NCI-H82 (cell line): ENCODE results near the gene EPB42.
"Not testable (repeated sequence)": the region's sequence is repeated elsewhere in the genome, so short reads cannot be mapped to it uniquely, and the experiment has no call there.

Source experiments
- DNase-seq: peaks from one replicate; lab custom pipeline; 2025; lab: John Stamatoyannopoulos, UW

The EPB42 gene

DNA sequence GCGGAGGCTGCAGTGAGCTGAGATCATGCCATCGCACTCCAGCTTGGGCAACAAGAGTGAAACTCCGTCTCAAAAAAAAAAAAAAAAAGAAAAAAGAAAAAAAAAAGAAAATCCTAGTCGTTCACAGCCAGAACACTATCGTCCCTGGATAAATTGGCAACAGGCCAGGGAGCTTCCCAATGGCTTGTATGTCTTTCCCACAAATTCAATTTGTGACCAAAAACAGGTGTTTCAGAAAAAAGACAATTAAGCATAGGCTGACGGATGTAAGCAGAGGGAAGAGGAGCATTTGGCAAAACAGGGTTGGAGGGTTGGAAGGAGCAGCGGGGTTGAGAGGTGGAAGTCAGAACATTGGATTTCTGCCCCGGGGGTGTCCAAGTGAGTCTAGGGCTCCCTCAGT, 8.5 kb downstream of the EPB42 start:
- DNase-seq, result peak; percentile 10

DNA sequence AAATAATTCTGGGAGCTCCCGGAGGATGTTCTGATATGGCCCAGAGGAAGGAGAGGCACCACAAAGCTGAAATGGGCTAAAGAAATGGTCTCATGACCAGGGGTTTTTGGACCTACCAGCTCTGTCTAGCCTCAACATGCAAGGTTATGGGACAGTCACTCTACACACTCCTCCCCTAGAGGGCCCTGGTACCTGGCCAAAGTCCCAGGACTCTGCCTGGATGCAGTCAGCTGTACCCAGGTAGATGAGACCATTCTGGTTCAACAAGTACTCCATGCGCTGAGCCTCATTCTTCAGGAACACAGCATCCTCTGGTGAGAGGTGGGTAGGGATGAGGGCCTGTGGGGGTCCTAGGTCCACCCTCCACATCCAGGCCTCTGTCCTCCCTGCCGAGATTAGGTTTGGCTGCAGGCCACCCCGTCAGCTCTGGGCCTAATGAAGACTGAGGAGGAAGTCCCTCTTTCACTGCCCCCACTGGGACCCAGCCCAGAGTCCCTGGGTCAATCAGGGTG, 9.5 kb downstream of the EPB42 start:
- no peak for DNase-seq

DNA sequence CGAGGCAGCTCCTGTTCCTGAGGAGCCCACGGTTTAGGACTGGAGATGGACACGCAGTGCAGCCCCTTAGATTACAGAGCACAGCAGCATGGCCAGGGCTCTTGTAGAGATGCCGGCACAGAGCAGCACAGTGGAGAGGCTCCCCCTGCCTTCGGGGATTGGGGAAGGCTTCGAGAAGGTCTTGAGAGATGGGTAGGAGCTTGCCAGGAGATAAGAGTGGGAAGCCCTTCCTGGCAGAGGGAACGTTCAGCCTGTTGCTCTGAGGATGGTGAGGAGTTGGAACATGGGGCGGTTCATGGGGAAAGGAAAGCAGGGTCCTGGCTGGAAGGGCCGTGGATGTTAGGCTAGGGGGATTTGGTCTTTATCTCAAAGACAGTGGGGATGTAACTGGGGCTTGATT, 10.0 kb downstream of the EPB42 start:
- no peak for DNase-seq

DNA sequence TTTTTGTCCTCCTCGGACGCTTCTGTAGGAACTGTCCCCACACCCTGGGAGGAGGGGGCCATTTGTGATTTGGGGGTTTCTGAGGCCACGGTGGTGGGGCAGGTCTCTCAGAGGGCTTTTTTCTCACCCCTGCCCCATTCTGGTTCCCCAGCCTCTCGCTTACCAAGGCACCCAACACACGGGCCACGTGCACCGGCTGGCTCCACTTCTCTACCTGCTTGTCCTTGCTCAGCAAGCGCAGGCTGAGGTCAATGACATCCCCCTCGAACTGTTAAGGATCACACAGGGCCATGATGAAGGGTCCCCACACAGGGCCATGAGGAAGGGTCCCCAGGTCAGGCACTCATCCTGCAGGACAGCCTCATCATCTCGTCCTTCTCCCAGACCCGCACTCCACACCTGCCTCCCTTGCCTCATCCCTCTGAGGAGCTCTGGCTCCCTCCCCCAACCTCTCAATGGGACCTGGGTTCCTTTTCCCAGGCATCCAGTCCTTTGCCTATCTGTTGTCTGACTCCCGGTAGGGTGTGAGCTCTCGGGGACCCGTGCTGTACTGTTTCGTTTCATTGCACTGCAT, 10.6 kb downstream of the EPB42 start:
- DNase-seq, result no peak

DNA sequence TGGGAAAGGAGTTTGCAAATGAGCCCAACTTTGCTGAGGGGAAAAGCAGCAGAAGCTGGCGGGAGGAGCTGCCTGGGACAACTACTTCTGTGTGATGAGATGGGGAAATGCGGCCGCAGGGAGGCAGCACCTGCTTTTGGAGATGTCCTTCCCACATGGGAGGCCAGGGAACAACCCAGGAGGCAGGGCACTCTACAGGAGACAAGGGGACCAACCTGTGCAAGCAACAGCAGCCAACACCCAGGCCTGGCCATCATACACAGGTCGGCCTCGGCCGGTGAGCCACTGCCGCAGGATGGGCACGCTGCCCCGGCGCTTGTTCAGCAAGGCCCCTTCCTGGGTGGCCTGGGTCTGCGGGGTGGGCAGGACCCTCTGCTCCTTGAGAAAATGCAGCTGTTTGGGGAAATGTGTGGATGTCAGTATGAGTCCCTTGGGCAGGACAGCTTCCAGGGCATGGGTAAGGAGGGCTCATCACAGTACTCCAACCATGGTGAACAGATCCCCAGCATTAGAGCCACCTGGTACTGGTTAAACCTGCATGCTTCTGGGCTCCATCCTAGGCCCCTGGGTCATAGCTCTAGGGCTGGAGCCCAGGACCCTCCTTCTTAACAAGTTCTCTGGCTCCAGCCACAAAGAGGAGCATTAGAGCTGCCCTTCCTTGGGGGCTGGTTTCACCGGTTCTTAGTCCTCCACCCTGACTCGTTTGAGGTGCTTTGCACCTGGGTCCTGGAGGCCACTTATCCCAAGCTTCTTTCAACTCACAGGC, 11.6 kb downstream of the EPB42 start:
- peak; percentile 40 for DNase-seq

DNA sequence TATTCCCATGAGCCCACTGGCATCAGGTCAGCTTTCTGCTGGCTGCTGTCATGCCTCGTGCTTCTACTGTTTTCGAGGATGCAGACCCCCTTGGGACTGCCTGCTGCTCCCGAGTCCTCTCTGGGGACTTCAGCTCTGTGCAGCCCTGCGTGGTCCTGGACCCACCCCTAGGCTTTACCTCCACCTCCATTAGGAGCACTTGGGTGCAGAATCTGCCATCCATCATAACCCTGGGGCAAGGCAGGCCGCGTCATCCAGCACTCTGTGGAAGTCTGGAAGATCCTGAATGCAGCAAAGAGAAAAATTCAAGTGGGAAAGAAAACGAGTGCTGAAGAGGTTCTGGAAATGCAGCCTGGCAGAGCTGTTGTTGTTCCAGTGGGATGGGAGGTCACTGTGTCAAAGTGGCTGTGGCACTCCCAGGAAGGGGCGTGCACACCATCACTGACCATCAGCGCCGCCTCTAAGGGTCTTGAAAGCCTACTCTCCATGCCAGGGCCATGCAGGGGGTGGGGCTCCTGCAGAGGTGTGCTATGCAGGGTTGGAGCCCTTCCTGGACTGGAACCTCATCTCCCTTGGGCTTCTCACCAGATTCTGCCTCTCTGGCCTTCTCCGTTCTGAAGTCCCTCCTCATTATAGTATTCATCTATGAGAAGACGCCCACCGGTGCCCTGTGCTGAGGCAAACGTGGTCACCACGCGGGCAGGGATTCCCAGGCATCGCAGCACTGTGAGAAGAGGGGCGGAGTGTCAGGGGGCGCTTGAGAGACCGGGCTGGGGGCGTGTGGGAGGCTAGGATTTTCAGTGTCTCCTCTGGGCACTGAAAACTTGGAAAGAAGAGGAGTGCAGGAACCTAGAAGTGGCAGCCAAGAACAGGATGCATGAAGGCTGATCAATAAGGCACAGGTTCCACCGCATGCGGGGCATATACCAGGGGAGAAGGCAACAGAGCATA, 12.5 kb downstream of the EPB42 start:
- no peak for DNase-seq

DNA sequence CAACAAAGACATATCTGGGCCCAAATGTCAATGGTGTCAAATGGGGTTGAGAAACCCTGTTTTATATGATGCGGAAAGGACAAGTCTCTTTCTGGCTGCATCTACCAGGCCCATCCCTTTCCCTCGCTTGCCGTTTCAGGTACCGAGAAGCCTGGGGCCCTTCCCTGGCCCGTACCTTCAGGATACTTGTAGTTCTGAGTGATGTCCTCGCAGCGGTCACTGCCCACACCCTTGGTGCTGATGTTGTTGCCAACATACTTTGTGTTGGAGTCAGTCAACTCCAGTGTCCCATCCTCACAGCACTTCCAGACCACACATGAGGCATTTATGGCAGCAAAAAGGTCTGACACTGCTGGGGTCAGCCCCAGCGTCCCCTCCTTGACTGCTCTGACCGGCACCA, 13.8 kb downstream of the EPB42 start:
- no peak for DNase-seq

DNA sequence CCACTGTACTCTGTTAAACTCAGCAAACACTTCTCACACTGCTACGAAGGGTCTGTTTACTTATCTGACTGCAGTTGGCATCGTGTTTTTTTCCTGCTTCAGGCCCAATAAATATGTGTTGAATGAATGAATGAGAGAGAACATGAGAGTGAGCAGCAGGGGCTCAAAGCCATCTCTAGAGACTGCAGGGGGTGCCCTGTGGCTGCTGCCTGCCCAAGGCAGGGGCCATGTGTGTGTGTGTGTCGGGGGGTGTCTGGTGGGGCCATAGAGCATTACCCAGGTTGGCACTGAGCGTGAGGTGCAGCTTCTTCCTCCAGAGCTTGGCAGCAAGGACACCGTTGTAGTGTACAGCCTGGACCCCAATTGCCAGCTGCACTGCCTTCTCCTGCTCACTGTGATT, 14.8 kb downstream of the EPB42 start:
- no peak for DNase-seq

DNA sequence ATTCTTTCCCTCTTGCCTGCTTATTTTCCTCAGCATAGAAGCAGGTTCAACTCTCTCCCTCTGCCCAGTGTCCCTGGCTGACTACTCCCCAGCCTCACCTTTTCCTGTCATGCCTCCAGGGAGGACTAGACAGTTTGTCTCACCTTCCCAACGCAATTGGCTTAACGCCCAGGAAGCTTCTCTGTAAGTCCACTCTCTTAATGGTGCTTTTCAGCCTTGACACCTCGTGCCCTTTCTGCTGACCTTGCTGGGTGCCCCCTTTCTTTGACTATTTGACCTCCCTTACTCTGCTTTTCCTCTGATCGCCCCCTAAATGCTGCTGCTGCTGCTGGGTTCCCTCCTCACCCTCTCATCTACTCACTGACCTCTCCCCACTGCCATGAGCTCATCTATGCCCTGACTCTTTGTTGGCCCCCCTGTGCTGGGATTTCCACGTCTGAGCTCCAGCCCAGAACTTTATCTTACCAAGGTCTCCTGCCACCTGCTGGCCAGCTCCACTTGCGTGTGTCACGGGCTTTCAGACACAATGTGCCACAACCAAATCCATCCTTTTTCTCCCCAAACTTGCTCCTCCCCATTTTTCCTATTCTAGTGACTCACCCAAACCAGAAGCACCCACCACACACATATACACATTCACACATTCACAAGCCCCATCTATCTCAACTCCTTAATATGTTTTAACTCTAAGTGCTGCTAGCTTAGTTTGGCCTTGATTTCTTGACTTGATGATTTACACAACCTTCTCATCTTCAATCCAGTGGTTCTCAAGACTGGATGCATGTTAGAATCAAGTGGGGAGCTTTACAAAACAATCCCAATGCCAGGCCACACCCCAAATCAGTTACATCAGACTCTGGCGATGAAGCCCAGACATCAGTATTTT, 16.6 kb downstream of the EPB42 start:
- DNase-seq, result peak; percentile 65

DNA sequence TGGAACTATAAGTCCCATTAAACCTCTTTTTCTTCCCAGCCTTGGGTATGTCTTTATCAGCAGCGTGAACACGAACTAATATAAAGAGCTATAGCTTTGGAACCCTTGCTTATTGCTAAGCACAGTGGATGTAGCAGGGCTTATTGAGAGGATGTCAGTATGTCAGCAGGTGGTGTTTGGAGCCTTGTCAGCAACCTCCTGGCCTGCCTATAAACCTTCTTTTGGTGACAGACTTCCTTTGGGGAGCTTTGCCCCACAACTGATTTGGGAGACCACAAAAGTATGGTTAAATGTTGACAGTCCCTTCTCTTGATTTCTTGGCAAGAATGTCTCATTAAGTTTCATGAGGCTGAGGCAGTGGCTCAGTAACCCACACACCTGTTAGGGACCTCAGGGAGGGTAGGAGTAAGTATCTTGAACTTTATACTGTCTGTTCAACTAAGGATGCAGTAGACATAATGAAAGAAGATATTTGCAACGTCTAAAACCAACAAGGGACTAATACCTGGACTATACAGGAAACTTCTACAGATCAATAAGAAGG, 20.8 kb downstream of the EPB42 start:
- DNase-seq, result no peak

DNA sequence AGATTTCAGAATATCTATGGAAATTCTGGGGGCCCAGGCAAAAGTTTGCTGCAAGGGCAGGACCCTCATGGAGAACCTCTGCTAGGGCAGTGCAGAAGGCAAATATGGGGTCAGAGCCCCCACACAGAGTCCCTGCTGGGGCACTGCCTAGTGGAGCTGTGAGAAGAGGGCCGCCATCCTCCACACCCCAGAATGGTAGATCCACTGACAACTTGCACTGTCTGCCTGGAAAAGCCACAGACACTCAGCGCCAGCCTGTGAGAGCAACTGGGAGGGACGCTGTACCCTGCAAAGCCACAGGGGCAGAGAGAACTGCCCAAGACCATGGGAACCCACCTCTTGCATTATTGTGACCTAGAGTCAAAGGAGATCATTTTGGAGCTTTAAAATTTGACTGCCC, 21.8 kb downstream of the EPB42 start:
- DNase-seq, result no peak

DNA sequence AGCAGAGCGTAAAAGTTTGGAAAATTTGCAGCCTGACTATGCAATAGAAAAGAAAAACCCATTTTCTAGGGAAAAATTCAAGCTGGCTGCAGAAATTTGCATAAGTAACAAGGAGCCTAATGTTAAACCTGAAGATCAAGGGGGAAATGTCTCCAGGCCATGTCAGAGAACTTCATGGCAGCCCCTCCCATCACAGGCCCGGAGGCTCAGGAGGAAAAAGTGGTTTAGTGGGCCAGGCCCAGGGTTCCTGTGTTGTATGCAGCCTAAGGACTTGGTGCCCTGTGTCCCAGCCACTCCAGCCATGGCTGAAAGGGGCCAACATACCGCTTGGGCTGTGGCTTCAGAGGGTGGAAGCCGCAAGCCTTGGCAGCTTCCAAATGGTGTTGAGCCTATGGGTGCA, 22.3 kb downstream of the EPB42 start:
- DNase-seq, result not testable (repeated sequence)

DNA sequence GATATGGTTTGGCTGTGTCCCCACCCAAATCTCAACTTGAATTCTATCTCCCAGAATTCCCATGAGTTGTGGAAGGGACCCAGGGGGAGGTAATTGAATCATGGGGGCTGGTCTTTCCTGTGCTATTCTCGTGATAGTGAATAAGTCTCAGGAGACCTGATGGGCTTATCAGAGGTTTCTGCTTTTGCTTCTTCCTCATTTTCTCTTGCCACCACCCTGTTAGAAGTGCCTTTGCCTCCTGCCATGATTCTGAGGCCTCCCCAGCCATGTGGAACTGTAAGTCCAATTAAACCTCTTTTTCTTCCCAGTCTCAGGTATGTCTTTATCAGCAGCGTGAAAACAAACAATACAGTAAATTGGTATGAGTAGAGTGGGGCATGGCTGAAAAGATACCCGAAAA, 23.0 kb downstream of the EPB42 start:
- DNase-seq, result not testable (repeated sequence)

DNA sequence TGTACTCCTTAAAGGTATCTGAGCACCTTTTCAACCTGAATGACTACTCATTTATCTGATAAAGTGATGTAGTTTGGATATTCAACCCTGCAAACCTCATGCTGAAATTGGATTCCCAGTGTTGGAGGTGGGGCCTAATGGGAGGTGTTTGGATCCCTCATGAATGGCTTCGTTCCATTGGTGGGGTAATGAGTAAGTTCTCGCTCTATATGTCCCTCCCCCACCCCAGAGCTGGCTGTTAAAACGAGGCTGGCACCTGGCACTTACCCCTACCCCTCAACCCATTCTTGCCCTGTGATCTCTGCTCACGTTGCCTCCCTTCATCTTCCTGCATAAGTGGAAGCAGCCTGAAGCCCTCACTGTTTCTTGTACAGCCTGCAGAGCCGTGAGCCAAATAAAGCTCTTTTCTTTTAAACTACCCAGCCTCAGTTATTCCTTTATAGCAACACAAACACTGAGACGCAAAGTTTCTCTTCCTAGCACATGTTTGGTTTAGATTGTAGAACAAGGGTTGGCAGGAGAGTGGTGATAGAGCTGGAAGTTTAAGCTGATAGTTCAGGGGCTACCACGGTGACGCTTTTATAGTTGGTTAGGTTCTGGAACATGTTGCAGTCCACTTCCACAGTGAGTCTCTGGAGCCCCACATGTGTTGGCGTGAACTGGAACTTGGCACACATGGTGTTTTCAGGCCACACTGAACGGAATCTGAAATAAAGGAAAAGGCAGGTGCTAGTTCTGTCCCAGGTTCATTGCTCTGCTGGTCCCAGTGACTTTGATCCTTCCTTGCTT, 23.9 kb downstream of the EPB42 start:
- DNase-seq, result no peak

DNA sequence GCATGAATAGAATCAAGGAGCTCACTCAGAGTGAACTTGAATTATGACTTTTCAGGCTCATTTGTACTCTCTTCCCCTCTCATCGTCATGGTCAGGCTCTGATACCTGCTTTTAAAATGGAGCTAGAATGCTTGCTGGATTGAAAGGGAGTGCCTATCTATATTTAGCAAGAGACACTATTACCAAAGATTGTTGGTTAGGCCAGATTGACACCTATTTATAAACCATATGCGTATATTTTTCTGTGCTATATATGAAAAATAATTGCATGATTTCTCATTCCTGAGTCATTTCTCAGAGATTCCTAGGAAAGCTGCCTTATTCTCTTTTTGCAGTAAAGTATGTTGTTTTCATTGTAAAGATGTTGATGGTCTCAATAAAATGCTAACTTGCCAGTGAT, 26.0 kb downstream of the EPB42 start:
- no peak for DNase-seq

DNA sequence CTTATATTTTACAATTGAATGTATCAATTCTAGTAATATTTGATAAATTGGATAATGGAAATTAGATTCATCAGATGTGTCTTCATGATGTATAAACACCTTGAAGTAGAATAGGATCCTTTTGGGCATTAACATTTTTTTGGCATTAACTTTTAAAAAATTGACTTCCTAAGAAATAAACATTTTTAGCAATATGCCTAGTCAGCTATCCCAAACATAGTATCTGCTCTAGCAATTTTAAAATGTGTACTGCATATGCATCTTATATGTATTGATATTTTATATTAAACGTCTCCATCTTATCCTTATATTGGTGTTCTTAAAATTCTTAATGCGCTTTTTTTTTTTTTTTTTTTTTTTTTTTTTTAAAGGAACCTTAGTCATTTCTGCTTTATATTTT, 27.1 kb downstream of the EPB42 start:
- no peak for DNase-seq

DNA sequence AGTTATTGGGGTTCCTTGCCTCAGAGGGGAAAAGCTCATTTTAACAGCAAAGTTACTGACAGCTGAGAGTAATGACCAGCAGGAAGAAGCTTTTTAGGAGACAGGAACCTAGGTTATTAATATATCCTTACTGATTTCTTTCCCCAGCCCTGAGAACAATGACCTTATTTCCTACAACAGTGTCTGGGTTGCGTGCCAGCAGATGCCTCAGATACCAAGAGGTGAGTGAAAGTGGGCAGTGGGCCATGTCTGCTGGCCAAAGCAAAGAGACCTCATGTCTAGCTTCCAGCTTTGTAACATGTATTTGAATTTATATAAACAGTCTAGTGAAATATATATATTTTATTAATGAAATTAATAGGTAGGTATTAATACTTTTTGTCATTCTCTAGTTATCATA, 30.6 kb downstream of the EPB42 start:
- DNase-seq, result no peak

DNA sequence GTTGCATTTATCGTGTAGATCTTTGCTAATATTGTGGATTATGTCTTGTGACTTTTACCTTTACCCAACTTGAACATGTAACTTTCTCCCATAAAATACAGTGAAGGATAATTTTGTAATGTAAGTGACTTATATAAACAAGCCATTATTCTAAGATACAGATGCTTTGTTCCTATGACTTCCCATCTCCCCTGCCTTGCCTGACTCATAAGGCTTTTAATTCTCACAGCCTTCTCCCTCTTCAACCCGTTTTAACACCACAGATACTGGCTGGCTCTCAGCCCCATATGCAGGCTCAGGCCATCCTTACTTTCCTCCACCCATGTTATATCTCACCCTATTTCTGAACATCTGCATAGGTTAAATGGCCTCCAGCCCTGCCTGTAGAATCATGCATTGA, 31.5 kb downstream of the EPB42 start:
- no peak for DNase-seq

DNA sequence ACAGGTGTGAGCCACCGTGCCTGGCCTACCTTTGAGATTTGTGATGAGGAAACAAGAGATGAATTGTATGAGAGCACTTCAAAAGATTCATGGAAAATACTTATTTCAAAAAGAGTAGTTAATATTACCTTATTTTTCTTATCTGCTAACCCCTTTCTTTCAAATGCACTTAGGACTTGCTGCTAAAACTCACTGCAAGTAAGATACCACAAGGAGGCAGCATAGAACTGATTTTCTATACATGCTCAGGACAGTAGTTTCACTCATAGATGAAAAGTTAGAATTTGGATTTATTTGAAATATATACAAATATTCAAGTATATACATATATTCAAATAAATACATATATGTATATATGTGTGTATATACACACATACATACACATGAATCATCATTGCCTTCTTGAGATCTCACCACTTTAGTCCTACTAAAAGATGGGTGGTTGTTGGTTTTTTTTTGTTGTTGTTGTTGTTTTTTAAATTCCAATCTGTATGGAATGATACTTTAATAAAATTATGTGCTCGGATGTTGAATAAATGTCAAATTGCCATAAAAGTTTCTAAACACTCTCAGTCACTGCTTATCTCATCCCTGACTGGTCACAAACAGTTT, 33.2 kb downstream of the EPB42 start:
- DNase-seq, result peak; percentile 53

DNA sequence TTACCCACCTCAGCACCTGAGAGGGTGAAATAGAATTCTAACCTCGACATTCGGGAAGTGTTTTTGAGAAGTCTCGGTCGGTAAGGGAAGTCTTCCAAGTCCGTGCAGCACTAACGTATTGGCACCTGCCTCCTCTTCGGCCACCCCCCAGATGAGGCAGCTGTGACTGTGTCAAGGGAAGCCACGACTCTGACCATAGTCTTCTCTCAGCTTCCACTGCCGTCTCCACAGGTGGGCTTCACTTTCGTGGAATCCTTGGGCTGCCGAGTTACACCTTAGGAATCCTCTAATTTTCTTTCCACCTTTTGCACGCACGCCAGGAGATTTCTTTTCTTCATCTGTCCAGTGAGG, 34.8 kb downstream of the EPB42 start:
- DNase-seq, result no peak
